Neuron (in vitro differentiated cells): ENCODE results near the gene CEBPA.

Source experiments
- H2AFZ ChIP-seq: one replicate; pipeline ENCODE4 v1.6.1; 2013; ENCODE audit warnings: low read depth, mild to moderate bottlenecking, inconsistent platforms, low read length, moderate library complexity
- H3K27me3 ChIP-seq: one replicate; pipeline ENCODE4 v1.6.1; 2013; ENCODE audit warnings: low read length; ENCODE audit not compliant: insufficient read depth
- H3K36me3 ChIP-seq: one replicate; pipeline ENCODE4 v1.6.1; 2013; ENCODE audit warnings: low read length; ENCODE audit not compliant: insufficient read depth
- H3K4me1 ChIP-seq: one replicate; pipeline ENCODE4 v1.6.1; 2013; ENCODE audit warnings: low read length; ENCODE audit not compliant: insufficient read depth
- H3K4me3 ChIP-seq: 2 replicates; pipeline ENCODE4 v1.5.1; 2013; ENCODE audit warnings: mild to moderate bottlenecking, low read length, moderate library complexity
- H3K9me3 ChIP-seq: one replicate; pipeline ENCODE4 v1.6.1; 2013; ENCODE audit warnings: low read length

Gene CEBPA

DNA sequence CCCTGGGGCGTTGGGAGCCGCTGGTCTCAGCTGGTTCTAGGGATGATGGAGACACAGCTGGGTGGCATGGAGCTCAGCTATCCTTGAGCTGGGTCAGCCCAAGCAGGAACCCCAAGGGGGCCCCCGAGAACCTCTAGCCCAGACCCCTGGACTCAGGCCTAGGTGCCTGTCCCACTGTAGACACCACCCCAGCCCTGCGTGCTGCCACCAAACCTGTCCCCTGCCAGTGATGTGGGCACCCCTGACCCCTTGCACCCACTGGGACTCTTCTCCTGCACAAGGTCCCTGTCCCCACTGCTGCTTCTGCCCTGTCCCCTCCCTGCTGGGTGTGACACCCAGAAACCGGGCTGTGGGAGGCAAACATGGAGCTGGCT is 26.8 kb downstream of the CEBPA start:
- Histone ChIP-seq H3K36me3 (no peaks in the 10 kb centered on the region), H2AFZ (no peak overlapping the region), H3K9me3 (no peaks in the 10 kb centered on the region), H3K27me3 (peaks cover 6% of the 10 kb centered on the region), H3K4me3 (no peak overlapping the region), H3K4me1 (no peaks in the 10 kb centered on the region)

GRCh38 chr19:33274663-33275558 is 27.4 kb downstream of the CEBPA start:
- H3K27me3 ChIP-seq, result peaks cover 6% of the 10 kb centered on the region
- no peak overlapping the region for H2AFZ ChIP-seq
- no peaks in the 10 kb centered on the region for H3K9me3 ChIP-seq
- no peaks in the 10 kb centered on the region for H3K36me3 ChIP-seq
- H3K4me3 ChIP-seq, result no peak overlapping the region
- no peaks in the 10 kb centered on the region for H3K4me1 ChIP-seq

DNA sequence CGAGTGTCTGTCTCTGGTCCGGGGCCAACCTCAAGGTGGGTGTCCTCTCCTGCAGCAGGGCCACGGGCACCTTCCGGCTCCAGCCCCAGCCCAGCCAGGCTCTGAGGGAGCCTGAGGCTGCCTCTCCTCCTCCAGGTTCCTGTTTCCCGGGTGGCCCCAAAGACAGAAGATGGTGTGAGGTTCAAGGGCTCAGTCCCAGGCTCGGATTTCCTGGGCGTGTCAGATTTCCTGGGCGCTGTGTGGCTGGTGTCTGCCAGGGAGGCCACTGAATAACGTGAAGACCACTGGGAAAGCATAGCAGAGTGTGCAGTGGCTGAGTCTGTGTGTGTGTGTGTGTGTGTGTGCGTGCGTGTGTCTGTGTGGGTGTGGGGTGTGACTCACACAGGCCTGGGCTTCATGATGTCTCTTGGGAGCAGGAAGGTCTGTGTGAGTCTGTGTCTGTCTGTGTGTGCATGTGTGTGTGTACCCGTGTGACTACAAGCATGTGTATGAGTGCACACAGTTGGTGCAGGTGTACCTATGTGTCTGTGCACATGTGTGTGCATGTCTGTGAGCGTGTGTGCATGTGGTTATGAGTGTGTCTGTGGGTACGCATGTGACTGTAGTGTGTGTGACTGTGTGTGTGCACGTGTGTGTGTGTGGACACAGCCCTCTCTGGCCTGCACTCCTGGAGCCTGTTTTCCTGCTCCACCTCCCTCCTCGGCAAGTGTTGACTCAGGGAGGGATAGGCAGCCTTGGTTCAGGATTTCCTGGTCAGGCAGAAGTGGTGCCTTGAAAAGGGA is 28.3 kb downstream of the CEBPA start:
- no peaks in the 10 kb centered on the region for H3K9me3 ChIP-seq
- no peaks in the 10 kb centered on the region for H3K4me1 ChIP-seq
- H2AFZ ChIP-seq, result no peak overlapping the region
- no peaks in the 10 kb centered on the region for H3K36me3 ChIP-seq
- H3K4me3 ChIP-seq, result no peak overlapping the region
- peaks cover 6% of the 10 kb centered on the region for H3K27me3 ChIP-seq

GRCh38 chr19:33273065-33273736 is 29.1 kb downstream of the CEBPA start:
- Histone ChIP-seq H2AFZ (no peak overlapping the region), H3K9me3 (no peaks in the 10 kb centered on the region), H3K36me3 (no peaks in the 10 kb centered on the region), H3K4me1 (no peaks in the 10 kb centered on the region), H3K27me3 (peaks cover 6% of the 10 kb centered on the region), H3K4me3 (no peak overlapping the region)

- Histone ChIP-seq H2AFZ (no peak overlapping the region), H3K27me3 (peaks cover 6% of the 10 kb centered on the region), H3K4me1 (no peaks in the 10 kb centered on the region), H3K4me3 (no peak overlapping the region), H3K9me3 (no peaks in the 10 kb centered on the region), H3K36me3 (no peaks in the 10 kb centered on the region)
Observed at GRCh38 chr19:33271246-33272021, 30.9 kb downstream of the CEBPA start.

- H3K4me1 ChIP-seq, result no peaks in the 10 kb centered on the region
- H3K27me3 ChIP-seq, result peaks cover 6% of the 10 kb centered on the region
- H3K4me3 ChIP-seq, result no peak overlapping the region
- H2AFZ ChIP-seq, result no peak overlapping the region
- H3K9me3 ChIP-seq, result no peaks in the 10 kb centered on the region
- H3K36me3 ChIP-seq, result no peaks in the 10 kb centered on the region
Observed at GRCh38 chr19:33270769-33271168, 31.6 kb downstream of the CEBPA start.

DNA sequence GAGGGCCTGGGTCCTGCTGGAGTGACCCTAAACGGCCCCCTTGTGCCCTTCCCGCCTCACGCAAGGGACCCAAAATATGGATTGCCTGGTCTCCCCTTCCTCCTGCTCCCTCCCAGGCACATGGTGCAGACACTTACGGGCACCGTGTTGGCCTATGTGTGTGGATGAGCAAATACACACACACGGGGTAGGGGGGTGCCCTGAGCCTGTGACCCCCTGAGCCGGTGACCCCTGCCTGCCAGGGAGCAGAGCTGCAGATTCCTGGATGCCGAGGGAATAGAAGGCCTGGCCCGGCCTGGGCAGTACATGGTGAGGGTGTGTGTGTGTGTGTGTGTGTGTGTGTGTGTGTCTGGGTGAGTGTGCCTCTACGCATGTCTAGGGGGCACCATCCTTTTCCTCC is 33.3 kb downstream of the CEBPA start:
- Histone ChIP-seq H3K9me3 (no peaks in the 10 kb centered on the region), H3K4me1 (no peaks in the 10 kb centered on the region), H3K27me3 (peaks cover 6% of the 10 kb centered on the region), H3K4me3 (no peak overlapping the region), H3K36me3 (no peaks in the 10 kb centered on the region), H2AFZ (no peak overlapping the region)

DNA sequence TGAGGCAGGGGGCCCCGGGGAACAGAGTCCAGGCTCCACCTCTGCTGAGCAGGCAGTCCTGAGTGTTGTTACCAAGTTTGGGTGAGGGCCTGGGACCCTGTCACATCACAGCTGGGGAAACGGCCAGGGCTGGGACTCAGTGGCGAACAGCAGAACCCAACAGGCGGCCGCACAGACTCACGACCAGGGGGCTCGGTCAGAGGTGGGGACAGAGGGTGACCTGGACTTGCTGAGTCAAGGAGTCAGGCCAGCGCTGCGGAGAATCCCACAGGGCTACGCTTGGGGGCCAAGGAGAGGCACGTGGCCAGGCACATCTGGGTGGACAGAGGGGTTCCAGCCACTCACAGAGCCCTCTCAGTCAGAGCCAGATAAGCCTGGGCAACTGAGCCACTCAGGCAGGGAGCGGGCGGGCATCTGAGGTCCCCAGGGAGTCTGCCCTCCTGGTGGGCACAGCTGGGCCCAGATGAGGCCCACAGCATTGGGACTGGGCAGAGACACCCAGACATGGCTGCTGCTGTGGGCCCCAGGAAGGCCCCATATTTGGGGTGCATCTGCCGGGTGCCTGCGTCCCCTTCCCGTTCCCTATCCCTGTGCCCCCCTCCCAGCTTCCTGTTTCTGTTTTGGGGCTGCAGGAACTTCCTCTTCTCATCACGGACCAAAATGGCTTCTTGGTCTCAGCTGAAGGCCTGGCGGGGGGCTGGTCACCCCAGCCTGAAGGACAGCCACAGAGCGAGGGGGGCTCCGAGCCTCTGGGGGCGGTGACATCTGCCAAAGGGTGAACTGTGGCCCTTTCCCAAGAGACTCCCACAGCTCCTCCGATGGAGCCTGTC is 34.0 kb downstream of the CEBPA start:
- H3K9me3 ChIP-seq, result no peaks in the 10 kb centered on the region
- peaks cover 9% of the 10 kb centered on the region for H3K27me3 ChIP-seq
- no peak overlapping the region for H2AFZ ChIP-seq
- H3K36me3 ChIP-seq, result no peaks in the 10 kb centered on the region
- no peak overlapping the region for H3K4me3 ChIP-seq
- H3K4me1 ChIP-seq, result no peaks in the 10 kb centered on the region

- H3K4me3 ChIP-seq, result no peak overlapping the region
- H3K27me3 ChIP-seq, result peaks cover 7% of the 10 kb centered on the region
- H3K36me3 ChIP-seq, result no peaks in the 10 kb centered on the region
- no peaks in the 10 kb centered on the region for H3K4me1 ChIP-seq
- no peaks in the 10 kb centered on the region for H3K9me3 ChIP-seq
- H2AFZ ChIP-seq, result no peak overlapping the region
Observed at GRCh38 chr19:33267706-33268105, 34.6 kb downstream of the CEBPA start.

DNA sequence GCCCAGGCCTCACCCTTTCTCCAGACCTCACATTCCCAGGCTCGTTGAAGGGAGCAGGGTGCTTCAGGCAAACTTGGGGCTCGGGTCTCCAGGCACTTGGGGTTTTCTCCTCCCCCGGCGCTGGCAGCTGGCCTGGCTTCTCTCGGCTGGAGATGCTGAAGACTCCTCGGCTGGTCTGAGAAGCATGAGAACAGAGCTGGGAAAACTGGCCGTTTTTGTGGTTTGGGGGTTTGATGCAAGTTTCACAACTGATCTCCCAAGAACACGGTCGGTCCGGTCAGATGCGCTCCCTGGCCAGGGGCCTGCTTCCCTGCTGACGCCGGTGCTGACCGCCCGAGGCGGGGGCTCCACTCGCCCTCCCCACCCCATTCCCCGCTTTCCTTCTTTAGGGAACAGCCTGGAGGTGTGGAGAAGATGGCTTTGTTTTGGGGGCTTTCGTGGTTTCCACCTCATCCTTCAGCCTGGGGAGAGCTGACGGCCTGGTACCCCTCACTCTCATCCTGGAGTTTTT is 35.3 kb downstream of the CEBPA start:
- peaks cover 7% of the 10 kb centered on the region for H3K27me3 ChIP-seq

DNA sequence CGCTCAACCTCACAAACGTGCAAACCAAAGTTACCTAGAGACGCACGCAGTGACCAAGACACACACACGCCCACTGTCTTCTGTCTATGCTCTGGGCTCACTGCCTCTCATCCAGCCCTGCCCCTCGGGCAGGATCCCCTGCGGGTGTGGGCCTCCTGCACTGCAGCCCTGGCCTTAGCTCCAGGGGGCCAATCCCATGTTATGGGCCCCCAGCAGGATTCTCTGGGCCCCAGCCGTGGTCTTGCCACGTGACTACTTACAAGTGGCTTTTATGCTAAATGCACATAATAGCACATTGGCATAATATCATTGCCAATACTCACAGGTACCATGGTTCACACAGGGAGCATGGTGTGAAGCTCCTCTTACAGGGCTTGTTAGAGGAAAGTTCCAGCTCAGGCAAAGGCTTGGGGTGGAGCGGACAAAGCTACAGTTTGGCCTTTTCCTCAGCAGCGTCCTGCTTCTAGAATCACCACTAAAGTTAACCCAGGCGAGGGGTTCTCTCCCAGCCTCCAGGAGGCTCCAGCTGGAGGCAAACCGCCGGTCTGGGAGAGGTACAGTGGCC is 37.4 kb downstream of the CEBPA start:
- no peak overlapping the region for H2AFZ ChIP-seq
- peaks cover 22% of the 10 kb centered on the region for H3K27me3 ChIP-seq
- H3K36me3 ChIP-seq, result no peaks in the 10 kb centered on the region
- H3K9me3 ChIP-seq, result no peaks in the 10 kb centered on the region
- no peak overlapping the region for H3K4me3 ChIP-seq
- H3K4me1 ChIP-seq, result no peaks in the 10 kb centered on the region

More for the DNA sequence above, 35.3 kb downstream of the CEBPA start:
- Histone ChIP-seq H2AFZ (no peak overlapping the region), H3K4me3 (no peak overlapping the region), H3K36me3 (no peaks in the 10 kb centered on the region), H3K9me3 (no peaks in the 10 kb centered on the region), H3K4me1 (no peaks in the 10 kb centered on the region)
